Stimulated activated CD4-positive, alpha-beta T cell treated with anti-CD3 and anti-CD28 coated beads, Interleukin-12 subunit alpha, Interleukin-12 subunit beta, amount 100 ng/mL, for 48 hours (primary cell): ENCODE data around the gene PRXL2B.
"Not testable (repeated sequence)": the region's sequence is repeated elsewhere in the genome, so short reads cannot be mapped to it uniquely, and the experiment has no call there.

Experiments used
- DNase-seq, 3 donors: peaks; one replicate each; pipeline ENCODE4 v3.0.0-alpha.2; 2020; ENCODE audit warnings: low read depth in 2 of 3, low spot score in 1 of 3

The PRXL2B gene, protein sequence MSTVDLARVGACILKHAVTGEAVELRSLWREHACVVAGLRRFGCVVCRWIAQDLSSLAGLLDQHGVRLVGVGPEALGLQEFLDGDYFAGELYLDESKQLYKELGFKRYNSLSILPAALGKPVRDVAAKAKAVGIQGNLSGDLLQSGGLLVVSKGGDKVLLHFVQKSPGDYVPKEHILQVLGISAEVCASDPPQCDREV

DNA sequence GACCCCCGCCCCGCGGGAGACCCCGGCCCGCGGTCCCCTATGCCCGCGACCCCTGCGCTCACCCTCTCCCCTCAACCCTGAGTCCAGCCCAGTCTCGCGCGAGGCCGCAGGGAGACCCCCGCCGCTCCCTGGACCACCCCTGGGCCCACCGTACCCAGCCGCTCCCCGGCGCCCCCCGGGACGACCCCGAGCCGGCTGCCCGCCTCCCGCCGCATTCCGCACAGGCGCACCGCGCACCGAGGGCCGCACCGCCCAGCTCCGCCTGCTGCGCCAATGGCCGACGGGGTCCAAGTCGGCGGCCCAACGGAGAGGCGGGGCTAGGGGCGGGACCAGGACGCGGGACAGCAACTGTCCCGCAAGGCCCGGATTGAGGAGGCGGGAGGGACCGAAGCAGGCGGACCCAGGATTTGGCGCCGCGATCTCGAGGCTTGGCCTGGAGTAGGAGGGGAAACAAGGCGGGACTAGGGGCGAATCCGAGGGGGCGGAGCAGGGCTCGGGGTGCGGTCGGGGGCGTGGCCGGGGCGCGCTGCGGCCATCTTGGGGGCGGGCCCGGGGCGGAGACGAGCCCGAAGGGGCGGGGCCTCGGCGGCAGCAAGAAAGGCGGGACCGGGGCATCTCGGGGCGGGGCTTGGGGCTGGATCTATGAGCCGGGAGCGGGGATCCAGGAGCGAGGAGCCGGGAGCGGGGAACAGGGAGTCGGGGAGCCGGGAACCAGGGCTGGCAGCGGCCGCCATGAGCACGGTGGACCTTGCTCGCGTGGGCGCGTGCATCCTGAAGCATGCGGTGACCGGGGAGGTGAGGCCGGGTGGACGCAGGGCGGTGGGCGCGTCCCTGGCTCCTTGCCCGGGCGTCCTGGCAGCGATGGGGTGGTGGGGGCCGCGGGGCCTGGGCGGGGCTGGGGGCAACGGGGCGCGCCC, at the start of gene PRXL2B:
Gene PRXL2B, plus strand, starts transcription at position 624 of the 917 bp plus-strand sequence. Its CDS starts 109 bp downstream, at position 733.
- peak; percentile 98 to 99 (median 99) for DNase-seq

DNA sequence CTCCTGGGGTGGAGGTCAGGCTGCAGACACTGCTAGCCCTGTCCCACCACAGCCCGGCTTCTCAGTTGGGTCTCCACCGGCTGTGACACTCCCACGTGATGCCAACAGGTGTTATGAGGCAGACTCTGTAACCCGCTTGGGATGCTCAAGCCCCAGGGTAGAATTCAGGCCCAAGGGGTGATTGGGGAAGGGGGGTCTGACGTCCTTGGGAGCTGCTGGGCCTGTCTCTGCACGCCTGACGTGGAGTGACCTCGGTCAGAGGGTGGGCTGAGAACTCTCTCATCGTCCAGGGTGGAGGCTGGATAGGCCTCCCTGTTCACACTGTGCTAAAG, 48.8 kb upstream of the PRXL2B start:
- no peak for DNase-seq

DNA sequence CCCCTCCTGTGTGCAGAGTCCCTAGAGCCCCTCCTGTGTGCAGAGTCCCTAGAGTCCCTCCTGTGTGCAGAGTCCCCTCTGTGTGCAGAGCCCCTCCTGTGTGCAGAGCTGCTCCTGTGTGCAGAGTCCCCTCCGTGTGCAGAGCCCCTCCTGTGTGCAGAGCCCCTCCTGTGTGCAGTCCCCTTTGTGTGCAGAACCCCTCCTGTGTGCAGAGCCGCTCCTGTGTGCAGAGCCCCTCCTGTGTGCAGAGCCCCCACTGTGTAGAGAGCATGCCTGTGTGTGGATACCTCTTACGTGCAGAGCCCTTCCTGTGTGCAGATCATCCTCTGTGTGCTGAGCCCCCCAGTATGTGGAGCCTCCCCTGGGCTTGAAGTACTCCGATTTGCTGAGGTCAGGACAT, 48.2 kb upstream of the PRXL2B start:
- DNase-seq = no peak

DNA sequence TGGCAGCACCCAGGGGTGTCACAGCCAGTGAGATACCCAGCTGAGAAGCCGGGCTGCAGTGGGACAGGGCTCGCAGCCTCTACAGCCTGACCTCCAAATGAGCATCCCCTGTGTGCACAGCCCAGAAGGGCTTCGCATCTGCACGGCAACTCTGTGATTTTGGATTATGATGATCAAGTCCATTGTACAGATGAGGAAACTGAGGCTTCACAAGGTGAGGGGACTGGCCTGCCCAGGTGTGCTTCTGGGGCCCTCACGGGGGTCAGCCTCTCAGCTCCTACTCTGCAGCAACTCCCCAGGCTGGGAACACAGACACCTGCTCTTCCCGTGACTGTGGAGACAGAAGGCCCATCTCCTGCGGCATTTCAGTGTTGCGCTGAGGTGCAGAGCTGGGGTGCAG, 47.7 kb upstream of the PRXL2B start:
- DNase-seq = no peak

DNA sequence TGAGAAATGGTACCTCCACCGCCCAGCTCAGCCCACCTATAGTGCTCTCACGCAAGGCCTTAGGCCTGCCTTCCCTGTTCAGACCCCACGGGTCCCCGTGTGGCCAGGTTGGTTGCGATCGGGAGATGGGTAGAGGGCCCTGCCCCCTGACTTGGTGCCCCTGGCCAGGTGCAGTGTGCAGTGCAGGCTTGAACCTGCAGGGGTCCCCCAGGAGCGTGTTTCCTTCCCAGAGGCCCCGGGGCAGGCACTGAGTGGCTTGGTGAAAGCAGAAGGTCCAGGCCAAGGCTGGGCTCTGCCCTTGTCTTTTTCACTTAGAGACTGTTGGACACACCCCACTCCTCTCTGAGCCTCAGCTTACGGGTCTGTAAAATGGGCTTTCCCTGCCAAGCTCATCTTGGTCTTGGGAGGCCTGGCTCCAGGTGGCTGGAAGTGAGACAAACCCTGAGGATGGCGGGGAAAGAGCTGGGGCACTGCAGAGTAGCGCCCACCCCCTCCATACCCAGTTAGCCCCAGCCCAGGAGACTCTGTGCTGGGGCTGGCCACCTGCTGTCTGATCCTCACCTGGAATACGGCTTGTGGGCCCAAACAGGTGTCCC, 47.2 kb upstream of the PRXL2B start:
- no peak for DNase-seq

DNA sequence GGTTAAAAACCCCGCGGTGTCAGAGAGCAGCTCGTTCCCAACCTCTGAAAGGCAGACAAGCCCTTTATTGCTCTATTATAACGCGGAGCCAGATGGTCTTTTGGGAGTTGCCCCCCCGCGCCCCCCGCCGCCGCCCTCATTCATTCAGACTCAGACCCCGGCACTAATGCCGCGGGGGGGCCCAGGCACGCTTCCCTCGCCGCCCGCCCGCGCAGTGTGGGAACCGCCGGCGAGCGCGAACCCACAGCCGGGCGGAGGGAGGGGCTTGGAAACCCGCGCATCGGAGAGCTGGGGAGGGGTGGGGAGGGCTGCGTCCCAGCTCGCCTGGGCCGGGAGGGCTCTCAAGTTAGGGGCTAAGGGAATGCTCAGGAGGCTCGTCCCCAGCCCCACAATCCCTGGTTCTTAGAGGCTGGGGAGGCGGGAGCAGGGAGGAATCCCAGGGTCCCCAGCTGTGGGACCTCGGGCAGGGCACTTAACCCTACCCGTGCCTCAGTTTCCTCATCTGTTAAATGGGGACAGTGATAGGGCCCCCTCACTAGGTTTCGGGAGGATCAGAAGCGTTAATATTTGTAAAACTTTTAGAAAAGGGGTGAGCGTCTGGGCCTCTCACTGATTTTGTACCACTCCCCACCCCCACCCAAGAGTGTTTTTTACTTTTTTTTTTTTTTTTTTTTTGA, 45.6 kb upstream of the PRXL2B start:
- no peak for DNase-seq

DNA sequence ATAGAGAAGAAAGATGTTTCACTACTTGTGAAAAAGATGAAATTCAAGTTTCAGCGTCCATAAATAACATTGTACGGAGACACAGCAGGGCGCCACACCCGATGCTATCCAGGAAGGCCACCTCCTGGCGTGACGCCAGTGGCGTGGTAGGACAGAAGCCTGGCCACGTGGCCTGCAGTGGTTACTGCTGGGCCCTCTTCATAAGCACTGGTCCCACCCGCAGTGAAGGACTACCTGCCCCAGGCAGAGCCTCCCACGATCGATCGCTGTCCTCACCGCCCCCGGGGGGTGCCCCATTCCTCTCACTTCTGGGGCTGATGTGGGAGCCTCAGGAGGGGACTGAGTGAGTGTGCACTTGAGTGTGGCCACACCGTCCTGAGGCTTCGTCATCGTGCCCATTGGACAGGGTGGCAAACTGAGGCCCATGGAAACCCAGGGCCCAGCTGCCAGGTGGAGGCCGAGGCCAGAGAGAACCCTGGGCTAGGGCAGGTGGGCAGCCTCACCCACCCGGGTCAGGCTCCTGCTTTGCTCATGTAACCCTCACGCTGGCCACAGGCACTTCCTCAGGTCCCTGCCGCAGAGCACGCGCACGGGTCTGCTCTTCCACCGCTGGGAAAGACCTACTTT, 44.8 kb upstream of the PRXL2B start:
- no peak for DNase-seq

DNA sequence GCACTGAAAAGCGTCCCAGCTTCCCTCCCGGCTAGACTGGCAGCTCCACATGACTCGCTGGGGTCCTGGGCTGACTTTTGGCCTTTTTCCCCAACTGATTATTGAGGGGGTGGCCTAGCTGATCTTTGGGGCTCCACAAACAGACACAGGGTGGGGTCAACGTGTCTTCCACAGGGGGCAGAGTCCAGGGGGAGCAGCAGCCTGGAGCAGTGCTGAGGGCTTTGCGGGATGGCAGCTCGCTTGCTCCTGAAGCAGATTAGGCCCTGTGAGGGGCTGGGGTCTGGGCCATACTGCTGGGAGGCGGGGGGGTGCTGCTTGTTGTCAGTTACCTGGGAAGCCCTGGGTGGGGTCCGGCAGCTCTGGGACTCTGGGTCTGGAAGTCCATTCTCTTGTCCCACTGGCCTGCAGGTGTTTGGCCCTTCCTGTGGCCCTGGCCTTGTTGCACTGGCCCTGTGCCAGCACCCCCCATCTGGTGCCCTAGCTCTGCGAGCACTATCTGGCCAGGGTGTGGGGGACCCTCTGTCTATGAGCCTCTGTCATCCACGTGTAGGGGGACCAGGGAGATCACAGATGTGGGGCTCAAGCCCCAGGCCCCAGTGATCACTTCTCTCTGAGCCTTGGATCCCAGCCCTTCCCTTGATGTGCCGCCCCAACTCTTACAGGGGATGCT, 44.2 kb upstream of the PRXL2B start:
- DNase-seq = no peak

DNA sequence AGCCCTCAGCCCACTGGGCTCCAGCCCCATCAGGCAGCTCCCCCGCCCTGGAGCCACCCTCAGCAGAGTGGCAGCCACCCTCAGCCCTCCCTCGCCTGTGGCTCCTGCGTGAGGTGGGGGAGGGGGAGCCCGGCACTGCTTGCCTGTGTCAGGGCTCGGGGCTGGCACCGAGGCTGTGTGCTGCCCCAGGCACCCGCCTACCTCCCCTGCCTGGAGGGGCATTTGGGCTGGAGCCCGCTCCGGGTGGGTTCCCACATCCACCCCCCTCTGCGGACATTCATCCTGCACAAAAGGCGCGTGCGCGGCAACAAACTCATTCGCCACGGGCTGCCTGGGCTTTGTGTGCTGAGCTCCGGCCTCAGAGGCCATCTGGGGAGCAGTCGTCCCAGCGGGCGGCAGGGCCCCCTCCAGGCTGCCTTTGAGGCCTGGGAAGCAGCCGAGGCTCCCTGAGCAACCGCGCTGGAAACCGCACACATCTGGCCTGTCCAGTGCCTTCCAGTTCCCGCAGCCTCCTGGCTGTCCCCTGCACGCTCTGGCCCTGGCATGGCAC, 43.0 kb upstream of the PRXL2B start:
- no peak for DNase-seq

DNA sequence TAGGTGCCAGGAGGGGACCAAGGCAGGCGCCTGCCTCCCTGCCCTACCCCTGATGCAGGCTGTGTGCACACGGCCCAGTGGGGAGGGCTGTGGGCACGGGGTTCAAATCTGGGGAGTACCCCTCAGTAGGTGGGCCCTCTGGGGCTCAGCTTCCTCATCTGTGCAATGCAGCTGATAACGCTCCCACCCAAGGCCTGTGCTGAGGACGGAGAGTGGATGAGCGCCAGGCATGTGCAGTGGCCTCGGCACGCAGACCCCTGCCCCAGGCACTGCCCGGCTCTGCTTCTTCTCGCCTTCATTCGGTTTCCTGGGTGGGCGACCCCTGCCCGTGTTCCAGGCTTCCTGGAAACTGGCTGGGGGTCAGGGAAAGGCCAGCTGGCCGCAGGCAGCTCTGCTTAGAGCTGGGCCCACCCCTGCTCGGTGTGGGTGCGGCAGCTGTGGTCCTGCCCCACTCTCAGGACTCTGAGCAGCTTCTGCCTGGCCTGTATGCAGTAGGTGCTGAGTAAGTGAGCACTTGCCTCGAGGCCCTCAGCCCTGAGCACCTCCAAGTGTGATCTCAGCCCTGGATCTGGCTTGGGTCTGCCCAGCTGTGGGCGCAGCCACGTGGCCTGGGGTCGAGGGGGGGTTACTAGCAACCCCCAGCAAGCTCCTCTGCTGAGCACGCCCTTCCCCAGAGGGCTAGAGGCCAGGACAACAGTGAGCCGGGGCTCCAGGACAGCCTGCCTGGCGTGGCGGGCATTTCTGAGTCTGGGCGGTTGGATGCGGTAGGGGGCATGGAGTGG, 42.3 kb upstream of the PRXL2B start:
- DNase-seq = no peak

DNA sequence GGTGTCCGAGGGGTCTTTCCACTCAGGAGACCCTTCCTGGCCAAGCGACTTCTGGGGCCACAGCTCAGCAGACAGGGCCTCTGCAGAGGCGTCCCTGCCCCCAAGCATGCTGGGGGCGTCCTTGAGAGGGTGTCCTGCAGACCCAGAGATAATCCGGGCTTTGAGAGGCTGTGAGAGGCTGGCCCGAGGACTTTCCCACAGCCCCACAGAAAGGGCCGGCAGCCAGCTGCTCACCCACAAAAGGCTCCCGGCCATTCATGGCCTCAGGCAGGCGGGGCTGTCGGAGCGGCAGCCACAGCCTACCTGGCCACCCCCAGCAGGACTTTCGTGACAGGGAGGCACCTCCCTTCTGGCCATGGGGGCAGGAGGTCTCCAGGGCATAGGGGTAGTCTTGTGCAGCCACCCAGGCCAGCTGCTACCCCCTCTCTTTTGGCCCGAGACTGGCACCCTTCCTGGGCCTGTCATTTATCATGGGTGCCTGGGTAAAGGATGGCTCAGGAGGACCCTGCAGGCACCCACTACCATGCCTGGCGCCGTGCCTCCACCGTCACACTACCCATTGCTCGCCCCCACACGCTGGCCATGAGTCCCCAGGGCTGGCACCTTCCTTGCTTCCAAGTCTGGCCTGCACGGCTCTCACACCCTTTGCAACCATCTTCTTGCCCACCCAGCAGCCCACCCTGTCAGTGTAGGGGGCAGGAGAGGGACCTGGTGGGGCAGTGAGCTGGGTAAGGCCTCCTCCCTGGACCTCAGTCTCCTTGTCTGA, 41.5 kb upstream of the PRXL2B start:
- DNase-seq = no peak

DNA sequence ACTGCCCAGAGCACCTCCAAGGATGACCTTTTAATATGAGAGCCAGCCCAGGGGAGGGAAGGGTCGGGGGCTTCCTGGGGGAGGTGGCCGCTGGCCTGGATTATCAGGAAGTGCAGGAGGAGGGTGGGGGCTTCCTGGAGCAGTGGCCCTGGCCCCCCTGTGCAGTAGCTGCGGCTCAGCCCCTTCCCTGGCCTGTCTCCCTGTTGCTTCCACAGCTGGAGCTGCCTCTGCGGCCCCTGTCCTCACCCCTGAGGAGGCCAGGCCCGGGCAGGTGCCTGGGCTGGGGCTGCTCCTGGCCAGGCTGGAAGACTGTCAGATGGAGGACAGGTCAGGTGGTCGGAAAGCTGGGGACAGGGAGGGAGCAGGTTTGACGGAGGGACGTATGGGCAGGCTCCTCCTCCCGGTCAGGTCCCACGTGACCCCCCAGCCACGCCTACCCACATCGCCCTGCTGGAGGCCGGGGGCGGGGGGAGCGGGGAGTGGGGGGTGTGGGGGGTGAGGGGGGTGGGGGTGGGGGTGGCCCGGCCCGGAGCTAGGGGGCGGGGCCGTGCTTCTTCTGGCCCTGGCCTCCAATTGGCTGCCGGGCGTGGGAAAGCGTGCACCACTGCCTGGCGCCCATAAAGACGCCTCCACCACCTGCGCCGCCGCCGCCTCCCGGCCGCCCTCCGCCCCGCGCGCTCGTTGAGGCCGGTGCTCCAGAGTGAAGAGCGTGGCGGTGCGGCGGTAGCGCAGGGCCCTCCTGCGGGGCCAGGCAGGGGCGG, 40.6 kb upstream of the PRXL2B start:
- DNase-seq = peak; percentile 72 to 83 (median 75)

DNA sequence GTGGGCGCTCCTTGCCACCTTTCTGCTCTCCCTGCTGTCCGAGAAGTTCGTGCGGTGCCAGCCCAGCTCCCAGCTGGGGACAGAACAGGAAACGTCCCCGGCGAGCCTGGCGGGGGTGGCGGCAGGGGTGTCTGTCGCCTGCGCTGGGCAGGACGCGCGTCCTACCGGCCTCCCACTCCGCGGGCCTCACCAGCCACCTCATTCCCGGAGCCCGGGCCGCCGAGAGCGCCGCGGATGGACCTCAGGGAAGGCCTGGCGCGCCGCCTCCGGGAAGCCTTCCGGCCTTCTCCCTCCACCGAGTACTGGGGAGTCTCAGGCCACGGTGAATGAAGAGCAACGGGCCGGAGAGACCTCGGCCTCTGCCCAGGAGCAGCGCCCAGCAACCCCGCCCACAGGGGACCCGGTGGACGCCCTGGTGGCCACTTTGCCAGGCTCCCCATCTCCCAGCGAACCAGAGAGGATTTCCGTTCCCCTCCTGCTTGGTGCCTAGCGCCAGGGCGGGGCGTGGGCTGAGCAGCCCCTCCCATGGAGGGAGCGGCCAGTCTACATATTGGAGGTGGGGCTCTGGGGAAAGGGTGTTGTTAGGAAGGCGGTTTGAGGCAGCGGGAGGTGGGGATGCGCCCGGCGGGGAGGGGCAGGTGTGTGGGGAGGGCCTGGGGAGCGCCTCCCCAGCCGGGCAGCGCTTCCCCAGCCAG, 39.9 kb upstream of the PRXL2B start:
- peak; percentile 66 to 79 (median 79) for DNase-seq

DNA sequence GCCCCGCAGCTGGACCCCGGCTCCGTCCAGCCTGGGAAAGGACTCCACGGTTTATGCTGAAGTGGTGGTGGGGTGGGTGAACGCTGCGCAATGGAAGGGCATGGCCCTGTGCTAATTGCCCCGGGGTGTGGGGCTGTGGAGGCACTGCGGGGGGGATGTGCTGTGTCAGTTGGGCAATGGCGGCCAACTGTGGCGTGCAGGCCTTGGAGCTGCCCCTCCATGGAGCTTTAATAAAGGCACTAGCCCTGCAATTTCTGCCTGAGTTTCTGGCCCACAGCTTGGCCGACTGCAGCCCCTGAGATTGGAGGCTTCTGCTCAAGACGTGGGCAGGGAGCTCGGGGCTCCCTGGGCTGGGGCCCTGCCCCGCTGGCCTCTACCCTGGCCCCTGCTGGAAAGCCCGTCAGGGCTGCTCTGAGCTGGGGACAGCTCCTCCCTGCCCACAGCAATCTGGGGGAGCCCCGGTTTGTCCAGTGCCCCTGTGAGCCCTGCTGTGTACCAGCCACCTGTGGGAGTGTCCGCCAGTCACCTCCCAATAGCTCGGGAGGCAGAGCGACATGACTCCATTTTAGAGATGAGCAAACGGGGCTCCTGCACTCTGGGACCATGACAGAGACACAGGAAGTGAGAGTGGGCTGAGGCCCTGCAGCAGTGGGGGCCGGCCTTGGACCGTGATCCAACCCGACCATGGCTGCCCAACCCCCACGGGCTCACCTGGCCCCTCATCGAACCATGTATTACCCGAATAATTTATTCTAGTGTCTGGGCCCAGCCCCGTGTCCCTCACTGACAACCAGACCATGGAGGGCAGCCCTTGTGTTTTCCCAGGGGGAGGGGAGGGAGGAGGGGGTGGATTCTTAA, 39.1 kb upstream of the PRXL2B start:
- peak in 1 of 3 donors; percentile 41 for DNase-seq

DNA sequence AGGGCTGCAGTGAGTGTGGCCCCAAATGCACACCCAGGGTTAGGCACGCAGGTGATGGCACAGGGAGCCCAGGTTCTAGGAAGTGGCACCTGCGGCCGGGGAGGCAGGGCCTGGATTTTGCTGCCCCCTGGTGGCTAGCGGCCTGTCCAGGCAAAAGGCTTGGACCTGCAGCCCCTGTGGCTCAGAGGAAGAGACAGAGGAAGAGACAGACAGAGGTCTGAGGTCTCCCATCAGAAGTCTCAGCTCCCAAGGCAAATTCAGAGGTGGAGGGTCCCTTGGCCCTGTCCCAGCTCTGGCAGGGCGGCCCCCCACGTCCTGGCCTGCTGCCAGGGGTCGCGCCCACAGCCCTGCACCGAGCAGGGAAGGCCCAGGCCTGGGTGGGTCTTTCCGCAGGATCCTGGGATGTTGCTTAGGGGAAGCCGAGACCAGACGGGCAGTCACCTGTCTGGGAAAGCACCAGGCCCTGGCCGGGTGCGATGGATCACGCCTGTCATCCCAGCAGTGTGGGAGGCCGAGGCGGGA, 38.4 kb upstream of the PRXL2B start:
- peak; percentile 75 to 81 (median 79) for DNase-seq

DNA sequence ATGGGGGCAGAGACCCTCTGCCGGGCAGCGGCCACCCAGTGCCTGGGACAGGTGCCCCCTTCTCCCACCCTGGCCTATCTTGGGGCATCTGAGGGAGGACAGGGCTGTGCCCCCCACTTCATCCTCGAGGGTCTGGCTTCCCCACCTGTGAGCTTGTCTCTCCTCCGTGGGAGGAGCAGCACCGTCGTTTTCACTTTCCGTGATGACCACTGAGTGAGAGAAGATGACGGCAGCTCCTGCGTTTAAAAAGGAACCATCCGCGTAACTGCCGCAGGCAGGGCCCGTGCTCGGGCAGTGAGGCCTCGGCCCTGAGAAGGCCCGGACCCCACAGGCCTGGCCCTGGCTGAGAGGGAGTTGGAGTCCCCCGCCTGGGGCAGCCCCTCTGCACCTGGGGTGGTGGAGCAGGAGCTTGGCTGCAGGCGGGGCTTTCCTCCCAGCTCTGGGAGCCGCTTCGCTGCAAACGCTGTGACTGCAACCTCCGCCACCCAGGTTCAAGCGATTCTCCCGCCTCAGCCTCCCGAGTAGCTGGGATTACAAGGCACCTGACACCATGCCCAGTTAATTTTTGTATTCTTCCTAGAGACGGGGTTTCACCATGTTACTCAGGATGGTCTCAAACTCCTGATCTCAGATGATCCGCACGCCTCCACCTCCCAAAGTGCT, 37.1 kb upstream of the PRXL2B start:
- not testable (repeated sequence) for DNase-seq
